ENCODE measurements around the gene TCF12.

GRCh38 chr15:57328479-57328878, 410.0 kb downstream of the TCF12 start:
- TF ChIP-seq, protein P1, sequence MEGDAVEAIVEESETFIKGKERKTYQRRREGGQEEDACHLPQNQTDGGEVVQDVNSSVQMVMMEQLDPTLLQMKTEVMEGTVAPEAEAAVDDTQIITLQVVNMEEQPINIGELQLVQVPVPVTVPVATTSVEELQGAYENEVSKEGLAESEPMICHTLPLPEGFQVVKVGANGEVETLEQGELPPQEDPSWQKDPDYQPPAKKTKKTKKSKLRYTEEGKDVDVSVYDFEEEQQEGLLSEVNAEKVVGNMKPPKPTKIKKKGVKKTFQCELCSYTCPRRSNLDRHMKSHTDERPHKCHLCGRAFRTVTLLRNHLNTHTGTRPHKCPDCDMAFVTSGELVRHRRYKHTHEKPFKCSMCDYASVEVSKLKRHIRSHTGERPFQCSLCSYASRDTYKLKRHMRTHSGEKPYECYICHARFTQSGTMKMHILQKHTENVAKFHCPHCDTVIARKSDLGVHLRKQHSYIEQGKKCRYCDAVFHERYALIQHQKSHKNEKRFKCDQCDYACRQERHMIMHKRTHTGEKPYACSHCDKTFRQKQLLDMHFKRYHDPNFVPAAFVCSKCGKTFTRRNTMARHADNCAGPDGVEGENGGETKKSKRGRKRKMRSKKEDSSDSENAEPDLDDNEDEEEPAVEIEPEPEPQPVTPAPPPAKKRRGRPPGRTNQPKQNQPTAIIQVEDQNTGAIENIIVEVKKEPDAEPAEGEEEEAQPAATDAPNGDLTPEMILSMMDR (IDR thresholded peaks at IDR 0.05; ENCODE audit: low read length): no peak
- TF ChIP-seq EZH2 (IDR thresholded peaks at IDR 0.05; ENCODE audit: borderline replicate concordance, low read length): no peak
